NCI-H146 treated with DMSO at 0.1 percent for 48 hours (cell line): ENCODE results near the gene C16orf74.

Experiments
- DNase-seq: peaks from one replicate; lab custom pipeline; 2025; ENCODE audit not compliant: unreplicated experiment; lab: John Stamatoyannopoulos, UW

C16orf74 gene

DNA sequence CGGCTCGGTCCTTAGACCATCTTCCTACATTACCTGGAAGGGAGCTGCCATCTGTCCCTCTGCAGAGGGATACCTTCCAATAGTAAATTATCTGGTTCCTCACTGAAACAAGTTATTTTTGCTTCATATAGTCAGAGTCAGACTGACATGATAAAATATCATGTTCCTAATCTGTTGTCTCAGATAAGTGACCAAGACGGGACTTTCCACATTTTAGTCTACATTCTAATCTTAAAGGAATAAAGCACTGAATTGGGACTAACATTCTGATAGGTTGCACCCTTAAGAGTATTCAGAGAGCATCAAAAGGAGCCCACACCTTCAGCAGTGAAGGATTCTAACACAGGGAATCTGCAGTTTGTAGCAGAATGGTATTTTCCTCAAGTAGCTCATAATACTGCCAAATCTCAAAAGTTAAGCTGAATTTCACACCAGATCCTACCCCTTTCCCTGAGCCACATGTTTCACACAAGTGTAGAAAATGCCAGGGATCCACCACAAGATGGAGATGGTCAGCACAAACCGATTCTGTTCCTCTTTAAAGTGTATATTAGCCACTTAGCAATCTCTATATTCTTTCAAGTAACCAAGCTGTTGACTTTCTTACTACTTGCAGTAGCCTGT, 75.5 kb downstream of the C16orf74 start:
- no peak for DNase-seq

DNA sequence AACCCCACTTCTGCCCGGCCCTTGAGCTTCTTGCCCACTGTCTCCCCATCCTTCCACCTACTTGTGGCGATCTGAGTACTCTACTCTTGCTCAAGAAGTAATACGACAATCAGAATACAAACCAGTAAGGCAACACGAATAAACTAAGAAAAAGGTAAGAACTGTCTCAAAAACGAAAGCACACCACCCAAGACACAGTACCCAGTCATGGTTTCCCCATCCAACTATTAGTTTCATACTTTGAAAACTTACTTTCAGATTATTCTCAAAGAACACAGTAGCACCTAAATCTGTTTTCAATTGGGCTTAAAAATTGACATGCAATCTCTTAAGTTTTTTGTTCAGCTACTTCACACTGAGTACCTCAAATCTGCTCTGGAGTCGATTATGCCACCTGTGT, 76.1 kb downstream of the C16orf74 start:
- no peak for DNase-seq

DNA sequence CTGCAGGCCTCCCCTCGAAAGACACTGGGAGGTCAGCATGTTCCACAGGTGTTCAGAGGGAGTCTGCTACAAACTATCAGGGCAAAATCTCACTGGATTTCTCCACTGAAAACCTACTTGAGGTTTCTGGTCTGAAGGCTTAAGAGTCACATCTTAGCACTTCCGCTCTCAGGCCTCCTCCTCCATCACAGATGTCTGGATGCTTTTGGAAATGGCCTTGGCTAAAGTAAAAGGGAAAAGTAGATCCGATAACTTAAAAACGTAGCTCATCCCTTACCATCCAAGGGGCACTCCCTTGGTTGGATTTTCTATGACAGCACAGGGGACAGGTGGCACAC, 76.5 kb downstream of the C16orf74 start:
- DNase-seq: no peak

DNA sequence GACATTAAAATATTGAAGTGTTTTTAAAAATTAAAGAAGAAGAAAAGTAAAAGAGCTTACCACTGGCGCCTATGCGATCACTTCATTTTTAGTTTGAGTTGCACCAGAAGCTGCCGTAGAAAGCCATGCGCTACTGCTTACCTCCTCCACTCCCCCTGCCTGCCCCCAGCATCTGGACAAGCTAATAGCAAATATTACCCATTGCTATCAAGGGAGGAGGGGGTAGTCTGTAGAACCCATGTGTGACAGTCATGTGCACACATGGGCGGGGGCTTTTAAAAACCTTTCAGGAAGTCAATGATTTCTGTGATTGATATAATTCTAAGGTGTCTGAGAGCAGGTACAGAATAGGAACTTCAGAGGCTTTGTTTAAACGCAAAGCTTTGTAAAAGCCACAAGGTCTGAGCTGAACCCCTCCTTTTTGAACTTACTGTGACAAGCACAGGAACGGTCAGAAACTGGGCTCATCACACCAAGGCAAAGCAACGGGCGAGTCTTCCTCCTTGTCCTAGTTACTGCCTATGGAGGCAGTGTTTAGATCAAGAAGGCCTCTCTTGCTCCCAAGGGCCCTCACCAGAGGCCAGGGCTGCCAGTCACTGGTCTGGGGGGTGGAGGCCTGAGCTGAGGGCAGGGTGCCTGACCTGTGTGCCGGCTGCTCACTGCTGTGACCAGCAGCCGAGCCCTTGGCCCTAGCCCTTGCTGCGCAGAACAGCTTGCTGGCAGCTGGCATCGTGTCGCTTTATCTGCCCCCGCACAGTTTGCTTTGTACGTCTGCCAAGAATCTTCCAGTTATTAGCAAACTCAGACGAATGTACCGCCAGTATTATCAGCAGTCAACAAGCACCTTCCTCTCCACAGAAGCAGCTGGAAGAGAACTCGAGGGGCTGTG, 77.1 kb downstream of the C16orf74 start:
- no peak for DNase-seq

DNA sequence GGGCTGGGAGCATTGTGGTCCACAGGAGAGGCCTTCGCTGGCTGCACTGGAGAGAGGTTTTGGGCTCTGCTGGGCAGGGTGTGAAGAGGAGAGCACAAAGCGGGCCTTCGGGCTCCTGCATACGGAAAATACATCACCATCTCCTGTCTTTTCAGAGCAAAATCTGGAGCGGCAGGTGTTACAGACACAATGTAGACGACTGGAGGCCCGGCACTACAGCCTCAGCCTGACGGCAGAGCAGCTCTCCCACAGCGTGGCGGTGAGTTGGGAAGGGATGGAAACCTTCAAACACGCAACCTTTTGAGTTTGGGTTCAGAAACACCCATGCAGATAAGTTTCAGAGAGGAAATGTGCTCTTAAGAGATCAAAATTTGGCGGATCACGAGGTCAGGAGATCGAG, 80.1 kb downstream of the C16orf74 start:
- DNase-seq: no peak

DNA sequence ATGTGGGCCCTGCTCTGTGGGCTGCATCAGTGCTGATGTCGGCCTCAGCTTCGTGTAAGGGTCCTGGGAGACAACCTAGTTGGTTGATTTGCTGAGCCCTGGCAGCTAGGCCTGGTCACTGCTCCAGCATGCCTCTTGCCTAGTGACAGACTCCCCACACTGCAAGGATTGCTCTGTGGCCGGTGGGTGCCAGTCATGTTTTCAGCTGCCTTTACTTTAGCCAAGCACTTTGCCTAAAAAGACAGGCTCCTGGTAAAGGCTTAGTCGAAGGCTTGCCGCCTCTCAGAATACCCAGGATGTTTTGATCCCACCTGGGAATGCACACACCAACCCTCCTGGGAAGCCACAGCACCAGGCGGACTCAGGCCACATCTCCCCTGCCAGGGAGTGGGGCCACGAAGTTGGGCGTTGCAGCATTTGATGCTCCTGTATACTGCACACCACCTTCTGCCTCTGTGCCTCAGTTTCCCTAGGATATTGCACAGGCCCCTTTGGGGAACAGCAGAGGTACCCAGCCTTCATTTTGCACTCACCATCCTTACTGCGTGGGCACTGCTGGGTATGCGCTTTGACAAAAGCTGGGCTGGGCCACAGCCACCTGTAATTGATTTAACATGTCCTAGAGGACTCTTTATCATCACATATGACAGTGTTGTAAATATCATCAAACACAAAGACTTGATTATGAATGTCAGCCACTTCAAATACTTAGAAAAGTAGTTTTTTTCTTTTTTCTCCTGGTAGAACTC, 82.0 kb downstream of the C16orf74 start:
- no peak for DNase-seq

DNA sequence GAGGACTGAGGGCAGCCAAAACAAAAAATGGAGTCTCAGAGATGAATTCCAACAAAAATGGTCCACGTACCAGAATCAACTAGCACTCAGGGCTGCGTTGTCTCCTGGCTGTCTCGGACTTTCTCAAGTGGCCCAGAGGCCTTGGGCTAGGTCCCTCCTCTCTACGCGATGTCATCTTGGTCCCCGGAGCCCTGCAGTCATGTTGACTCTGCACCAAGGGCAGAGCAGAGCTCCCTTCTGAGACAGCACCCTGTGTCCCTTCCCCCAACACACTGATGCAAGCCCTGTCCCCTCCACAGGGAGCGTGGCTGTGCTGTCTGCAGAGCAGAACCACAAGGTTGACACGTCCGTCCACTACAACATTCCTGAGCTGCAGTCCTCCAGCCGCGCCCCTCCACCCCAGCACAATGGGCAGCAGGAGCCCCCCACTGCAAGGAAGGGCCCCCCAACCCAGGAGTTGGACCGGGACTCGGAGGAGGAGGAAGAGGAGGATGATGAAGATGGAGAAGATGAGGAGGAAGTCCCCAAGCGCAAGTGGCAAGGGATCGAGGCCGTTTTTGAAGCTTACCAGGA, 83.0 kb downstream of the C16orf74 start:
- DNase-seq: no peak

DNA sequence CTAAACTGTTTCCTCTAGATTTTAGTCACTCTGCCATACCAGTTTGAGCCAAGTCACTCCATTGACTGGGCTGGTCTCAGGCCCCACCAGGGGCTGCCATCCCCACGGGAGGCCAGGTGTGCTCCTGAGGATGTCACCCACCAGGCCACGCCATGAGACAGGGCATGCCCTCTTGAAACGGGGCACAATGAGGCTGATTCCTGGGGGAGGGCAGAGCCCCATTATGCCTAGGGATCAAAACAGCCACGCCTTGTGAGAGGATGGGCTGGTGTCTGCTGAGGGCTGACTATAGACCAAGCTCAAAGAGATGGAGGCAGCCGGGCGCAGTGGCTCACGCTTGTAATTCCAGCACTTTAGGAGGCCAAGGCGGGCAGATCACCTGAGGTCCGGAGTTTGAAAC, 83.6 kb downstream of the C16orf74 start:
- DNase-seq: no peak

DNA sequence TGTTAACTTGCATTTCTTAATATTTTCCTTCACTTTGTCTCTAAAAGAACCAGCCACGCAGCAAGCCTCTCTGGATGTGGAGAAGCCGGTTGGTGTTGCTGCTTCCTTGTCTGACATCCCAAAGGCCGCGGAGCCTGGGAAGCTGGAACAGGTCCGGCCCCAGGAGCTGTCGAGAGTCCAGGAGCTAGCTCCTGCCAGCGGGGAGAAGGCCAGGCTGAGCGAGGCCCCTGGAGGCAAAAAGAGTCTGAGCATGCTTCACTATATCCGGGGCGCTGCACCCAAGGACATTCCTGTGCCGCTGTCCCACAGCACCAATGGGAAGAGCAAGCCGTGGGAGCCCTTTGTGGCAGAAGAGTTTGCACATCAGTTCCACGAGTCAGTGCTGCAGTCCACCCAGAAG, 85.0 kb downstream of the C16orf74 start:
- no peak for DNase-seq

DNA sequence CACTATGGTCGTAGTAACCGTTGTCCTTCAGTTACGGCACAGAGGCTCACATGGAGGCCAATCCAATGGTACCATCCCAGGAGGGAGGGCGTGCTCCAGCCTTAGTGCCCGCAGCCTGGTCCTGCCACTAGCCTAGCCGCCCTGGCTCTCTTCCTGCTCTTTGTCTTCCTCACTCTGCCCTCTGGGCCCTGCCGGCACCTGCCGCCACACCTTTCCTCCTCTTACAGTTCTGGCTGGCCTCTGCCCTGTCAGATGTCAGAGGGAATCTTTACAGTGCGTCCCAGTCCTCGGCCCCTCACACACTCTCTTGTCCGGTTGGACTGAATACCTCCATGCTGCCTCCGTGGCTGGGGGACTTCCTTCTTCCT, 85.5 kb downstream of the C16orf74 start:
- DNase-seq: no peak

DNA sequence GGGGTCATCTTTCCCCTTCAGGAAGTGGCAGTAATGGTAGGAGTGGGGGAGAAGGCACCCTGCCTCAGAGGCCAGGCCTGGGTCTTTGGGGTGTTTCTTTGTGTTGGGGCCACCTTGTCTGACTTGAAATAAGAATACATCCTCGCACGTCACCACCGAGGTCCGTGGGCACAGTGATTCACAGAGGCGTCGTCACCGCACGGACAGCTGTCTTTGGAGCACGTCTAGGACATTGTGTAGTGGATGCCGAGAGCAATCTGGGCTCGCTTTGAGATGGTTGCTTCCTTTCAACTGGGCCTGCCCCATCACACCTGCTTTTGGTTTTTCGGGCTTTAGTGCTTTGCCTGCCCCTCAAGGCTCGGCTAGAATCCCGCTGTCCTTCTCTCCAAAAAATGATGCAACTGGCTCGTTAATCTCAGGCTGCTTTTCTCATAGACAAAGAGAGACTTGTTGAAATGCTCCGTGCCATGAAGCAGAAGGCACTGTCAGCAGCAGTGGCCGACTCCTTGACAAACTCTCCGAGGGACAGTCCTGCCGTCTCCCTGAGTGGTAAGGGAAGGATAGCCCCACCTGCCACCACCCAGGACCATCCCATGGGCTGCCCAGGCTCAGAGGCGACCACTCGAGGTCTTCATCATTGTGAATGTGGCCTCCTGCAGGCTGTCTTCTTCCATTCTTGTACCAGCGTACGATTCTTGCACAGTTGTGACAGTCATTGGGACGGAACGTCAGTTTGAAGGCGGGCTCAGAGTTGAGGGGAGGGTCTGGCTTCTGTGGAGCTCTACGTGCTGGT, 86.1 kb downstream of the C16orf74 start:
- no peak for DNase-seq

DNA sequence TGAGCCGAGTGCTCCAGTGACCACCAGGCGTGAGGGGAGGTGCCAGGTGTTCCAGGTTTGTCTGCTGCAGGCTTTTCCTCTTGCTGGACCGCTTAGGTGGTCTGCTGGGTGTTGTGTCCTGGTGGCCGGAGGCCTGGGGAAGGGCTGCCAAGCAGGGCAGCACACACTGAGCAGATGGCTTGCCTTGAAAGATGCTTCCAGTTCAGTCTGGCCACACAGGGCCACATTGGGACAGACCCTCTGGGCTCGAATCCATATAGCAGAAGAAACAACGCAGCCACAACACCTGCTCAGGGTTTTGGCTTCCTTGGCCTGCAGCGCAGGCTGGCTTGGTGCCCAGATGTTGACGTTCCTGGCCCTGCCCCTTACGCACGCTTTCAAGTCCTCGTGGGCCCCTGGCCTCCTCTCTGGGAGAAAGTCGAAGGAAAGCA, 87.0 kb downstream of the C16orf74 start:
- DNase-seq: no peak

DNA sequence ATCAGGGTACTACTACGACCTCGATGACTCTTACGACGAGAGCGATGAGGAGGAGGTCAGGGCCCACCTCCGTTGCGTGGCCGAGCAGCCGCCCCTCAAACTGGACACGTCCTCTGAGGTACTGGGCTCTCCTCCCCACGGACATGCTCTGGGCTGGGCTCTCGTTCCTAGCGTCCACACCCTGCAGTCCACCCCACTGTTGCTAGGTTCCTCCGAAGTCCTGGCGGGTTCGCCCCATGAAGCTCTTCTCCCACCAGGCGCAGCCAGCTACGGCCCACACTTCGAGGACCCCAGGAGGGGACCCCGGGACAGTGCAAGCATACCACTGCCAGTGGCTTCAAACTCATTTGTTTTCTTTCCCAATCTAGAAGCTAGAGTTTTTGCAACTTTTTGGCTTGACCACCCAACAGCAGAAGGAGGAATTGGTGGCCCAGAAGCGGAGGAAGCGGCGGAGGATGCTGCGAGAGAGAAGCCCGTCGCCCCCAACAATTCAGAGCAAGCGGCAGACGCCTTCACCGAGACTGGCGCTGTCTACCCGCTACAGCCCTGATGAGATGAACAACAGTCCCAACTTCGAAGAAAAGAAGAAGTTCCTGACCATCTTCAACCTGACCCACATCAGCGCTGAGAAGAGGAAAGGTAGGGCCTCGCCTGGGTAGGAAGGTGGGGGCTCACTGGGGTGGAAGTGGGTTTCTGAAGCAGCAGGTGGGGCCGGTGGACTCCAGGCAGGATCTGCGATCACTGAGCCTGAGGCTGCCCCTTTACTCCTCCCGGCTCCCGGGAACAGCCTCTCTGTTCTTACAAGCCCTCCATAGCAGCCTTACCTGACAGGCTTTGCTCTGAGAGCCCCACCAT, 87.7 kb downstream of the C16orf74 start:
- no peak for DNase-seq

DNA sequence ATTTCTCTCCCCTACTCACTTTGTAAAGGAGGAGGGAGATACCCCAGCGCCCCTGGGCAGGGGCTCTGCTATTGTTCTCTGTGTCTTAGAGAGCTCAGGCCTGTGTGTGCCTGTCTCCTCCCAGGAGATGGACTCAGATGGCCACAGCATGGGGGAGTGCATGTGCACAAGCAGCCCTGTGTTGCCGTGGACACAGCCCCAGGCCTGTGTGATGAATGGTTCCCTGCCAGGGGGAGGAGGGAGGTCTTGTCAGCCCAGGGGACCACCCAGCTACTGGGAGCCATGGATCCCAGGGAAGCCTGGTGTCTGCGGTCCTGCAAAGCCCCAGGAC, 88.4 kb downstream of the C16orf74 start:
- no peak for DNase-seq

DNA sequence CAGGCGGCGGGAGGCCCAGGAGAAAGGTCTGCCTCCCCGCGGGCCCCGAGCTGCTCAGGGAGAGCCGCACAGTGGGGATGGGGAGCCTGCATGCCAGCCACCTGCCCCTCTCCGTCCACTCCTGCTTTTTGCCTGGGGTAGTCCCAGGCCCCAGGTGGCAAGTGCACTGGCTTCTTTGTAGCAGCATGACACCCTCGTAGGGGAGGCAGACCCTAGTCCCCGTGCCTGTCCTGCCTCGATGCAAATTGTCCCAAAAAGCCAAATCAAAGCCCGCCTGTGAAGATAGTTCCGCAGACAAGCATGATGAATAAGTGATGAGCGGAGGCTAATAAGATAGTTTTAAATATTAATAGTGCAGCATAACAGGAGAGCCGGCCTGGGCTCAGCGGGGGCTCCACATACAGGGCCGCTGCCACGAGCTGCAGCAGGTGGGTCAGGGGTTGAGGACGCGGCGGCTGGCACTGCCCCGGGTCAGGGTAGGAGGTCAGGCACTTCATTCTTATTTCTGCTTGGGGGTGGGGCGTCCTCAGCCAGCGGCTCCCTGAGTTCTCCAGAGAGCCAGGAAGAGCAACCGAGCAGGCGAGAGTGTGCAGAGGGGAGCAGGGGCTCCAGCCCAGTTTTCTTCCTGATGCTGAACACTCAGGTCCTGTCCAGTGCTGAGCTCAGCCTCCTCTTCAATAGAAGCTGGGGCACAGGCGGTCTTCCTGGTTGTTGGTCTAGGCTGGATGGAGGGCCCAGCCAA, 89.0 kb downstream of the C16orf74 start:
- DNase-seq: no peak

DNA sequence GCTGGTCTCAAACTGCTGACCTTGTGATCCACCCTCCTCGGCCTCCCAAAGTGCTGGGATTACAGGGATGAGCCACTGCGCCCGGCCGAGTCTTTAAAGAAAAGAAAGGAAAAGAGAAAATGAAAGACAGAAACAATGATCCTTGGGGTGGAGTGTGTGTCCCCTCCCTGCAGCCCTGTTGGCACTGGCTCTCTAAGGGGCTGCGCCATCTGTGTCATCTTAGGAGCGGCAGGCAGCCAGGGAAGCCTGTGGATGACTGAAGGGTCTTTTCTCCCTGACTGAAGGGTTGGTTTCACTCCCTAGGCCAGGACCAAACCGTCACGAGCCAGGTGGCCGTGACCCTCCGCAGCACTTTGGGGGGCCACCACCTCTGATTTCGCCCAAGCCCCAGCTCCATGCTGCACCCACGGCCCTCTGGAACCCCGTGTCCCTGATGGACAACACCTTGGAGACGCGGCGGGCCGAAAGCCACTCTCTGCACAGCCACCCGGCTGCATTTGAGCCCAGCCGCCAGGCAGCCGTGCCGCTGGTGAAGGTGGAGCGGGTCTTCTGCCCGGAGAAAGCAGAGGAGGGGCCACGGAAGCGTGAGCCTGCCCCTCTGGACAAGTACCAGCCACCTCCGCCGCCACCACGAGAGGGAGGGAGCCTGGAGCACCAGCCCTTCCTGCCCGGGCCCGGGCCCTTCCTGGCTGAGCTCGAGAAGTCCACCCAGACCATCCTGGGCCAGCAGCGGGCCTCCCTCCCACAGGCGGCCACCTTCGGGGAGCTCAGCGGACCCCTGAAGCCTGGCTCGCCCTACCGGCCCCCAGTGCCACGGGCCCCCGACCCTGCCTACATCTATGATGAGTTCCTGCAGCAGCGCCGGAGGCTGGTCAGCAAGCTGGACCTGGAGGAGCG, 89.8 kb downstream of the C16orf74 start:
- no peak for DNase-seq

DNA sequence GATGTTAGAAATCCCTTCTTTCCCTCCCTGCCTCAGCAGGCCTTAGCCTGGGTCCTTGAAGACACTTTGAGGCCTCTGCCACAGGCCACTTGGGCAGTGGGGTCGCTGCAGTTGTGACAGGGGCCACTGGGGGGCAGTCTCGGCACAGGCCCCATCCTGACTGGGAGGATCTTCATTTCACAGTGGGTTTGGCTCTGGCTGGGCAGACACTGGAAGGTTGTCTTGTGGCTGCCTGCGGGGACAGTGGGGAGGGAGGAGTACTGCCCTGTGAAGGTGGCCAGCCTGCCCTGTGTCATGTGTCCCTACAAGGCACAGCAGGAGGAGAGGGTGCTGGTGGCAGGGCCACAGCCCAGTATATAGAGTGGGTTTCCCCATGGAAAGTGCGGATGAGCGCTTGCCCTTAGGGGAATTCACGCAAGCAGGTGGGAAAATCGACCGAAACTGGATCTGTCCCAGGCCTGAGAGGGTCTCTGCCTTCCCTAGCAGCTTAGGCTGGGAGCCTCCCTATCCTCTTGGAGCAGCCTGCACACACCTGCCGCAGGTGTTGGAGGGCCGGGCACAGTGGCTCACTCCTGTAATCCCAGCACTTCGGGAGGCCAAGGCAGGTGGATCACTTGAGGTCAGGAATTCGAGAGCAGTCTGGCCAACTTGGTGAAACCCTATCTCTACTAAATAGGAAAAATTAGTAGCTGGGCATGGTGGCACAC, 90.9 kb downstream of the C16orf74 start:
- DNase-seq: no peak

DNA sequence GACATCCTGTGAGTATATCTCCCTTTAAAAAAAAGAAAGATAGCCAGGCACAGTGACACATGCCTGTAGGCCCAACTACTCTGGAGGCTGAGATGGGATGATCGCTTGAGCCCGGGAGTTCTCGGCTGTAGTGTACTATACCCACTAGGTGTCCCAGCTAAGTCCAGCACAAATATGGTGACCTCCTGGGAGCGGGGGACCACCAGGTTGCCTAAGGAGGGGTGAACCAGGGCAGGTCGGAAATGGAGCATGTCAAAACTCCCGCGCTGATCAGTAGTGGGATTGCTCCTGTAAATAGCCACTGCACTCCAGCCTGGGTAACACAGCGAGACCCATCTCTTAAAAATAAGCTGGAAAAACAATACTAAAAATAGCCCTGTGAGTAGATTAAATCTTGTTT, 91.6 kb downstream of the C16orf74 start:
- DNase-seq: no peak
